DOHH2 (cell line): ENCODE measurements around the gene FREM2.

ENCODE experiments used
- H3F3A ChIP-seq: fragments of 200-600 bp; sonication (generic), shearing (Covaris generic); 2 replicates; pipeline ENCODE4 v1.6.0; 2016; ENCODE audit warnings: antibody characterized with exemption, mild to moderate bottlenecking; ENCODE audit not compliant: control insufficient read depth, insufficient read depth
- H3K27ac ChIP-seq: fragments of 200-600 bp; sonication (generic); 2 replicates; pipeline ENCODE4 v1.5.1; 2014; ENCODE audit warnings: low read depth, mild to moderate bottlenecking, low read length, moderate library complexity
- H3K27me3 ChIP-seq: fragments of 200-600 bp; sonication (generic); 2 replicates; pipeline ENCODE4 v1.6.1; 2014; ENCODE audit warnings: mild to moderate bottlenecking, low read length, mixed read lengths; ENCODE audit not compliant: control insufficient read depth
- H3K36me3 ChIP-seq: fragments of 200-600 bp; sonication (generic); 2 replicates; pipeline ENCODE4 v1.6.1; 2014; ENCODE audit warnings: mild to moderate bottlenecking, low read length, moderate library complexity, mixed read lengths; ENCODE audit not compliant: control insufficient read depth
- H3K4me1 ChIP-seq: fragments of 200-600 bp; sonication (generic); 2 replicates; pipeline ENCODE4 v1.6.1; 2014; ENCODE audit warnings: mild to moderate bottlenecking, low read length, mixed read lengths; ENCODE audit not compliant: control insufficient read depth
- H3K4me2 ChIP-seq: fragments of 200-600 bp; sonication (generic); 2 replicates; pipeline ENCODE4 v1.6.0; 2014; ENCODE audit warnings: mild to moderate bottlenecking, low read length, moderate library complexity
- H3K4me3 ChIP-seq: fragments of 200-600 bp; sonication (generic); 2 replicates; pipeline ENCODE4 v1.5.1; 2014; ENCODE audit warnings: mild to moderate bottlenecking, low read length, mixed read lengths
- H3K79me2 ChIP-seq: fragments of 200-600 bp; sonication (generic); 2 replicates; pipeline ENCODE4 v1.6.1; 2014; ENCODE audit warnings: mild to moderate bottlenecking, low read length, mixed read lengths; ENCODE audit not compliant: control insufficient read depth
- H3K9me2 ChIP-seq: fragments of 200-600 bp; sonication (generic); replicated peaks from 2 replicates; pipeline ENCODE4 v1.6.1; 2014; ENCODE audit warnings: mild to moderate bottlenecking, low read length, mixed read lengths; ENCODE audit not compliant: control insufficient read depth
- H3K9me3 ChIP-seq: fragments of 200-600 bp; sonication (generic); 2 replicates; pipeline ENCODE4 v1.6.1; 2014; ENCODE audit warnings: antibody characterized with exemption, low read length, mixed read lengths; ENCODE audit not compliant: control insufficient read depth, insufficient read depth
- H4K20me1 ChIP-seq: fragments of 200-600 bp; sonication (generic); 2 replicates; pipeline ENCODE4 v1.6.0; 2014; ENCODE audit warnings: low read depth, mild to moderate bottlenecking, antibody characterized with exemption, low read length, moderate library complexity; ENCODE audit not compliant: control insufficient read depth, insufficient read depth
- CTCF ChIP-seq: fragments of 200-600 bp; sonication (generic); IDR thresholded peaks from one replicate; pipeline ENCODE4 v1.5.1; 2014; ENCODE audit warnings: antibody characterized with exemption, mild to moderate bottlenecking, low read depth, low read length; ENCODE audit not compliant: poor library complexity, severe bottlenecking
- EZH2phosphoT487 ChIP-seq: fragments of 200-600 bp; sonication (generic); IDR thresholded peaks from 2 replicates; pipeline ENCODE4 v1.6.1; 2017; ENCODE audit warnings: borderline replicate concordance, mild to moderate bottlenecking, antibody characterized with exemption, low read length, moderate library complexity, mixed read lengths

Gene FREM2

GRCh38 chr13:38735665-38736440 is 49.0 kb downstream of the FREM2 start:
- H3F3A ChIP-seq: no peaks in the 10 kb centered on the region
- no peaks in the 10 kb centered on the region for H3K4me1 ChIP-seq
- no peaks in the 10 kb centered on the region for H3K79me2 ChIP-seq
- H3K27me3 ChIP-seq: no peaks in the 10 kb centered on the region; the same call in 1 of the 2 replicates
- no peaks in the 10 kb centered on the region for H4K20me1 ChIP-seq
- no peaks in the 10 kb centered on the region for H3K36me3 ChIP-seq
- TF ChIP-seq CTCF: no peak
- no peak for TF ChIP-seq EZH2phosphoT487
- H3K9me2 ChIP-seq: no peaks in the 10 kb centered on the region
- H3K9me3 ChIP-seq: no peaks in the 10 kb centered on the region
- H3K4me2 ChIP-seq: no peak overlapping the region
- H3K27ac ChIP-seq: no peak overlapping the region
- no peak overlapping the region for H3K4me3 ChIP-seq

- Histone ChIP-seq H3F3A (no peaks in the 10 kb centered on the region), H3K27me3 (peaks cover 3% of the 10 kb centered on the region; the same call in 1 of the 2 replicates), H3K79me2 (no peaks in the 10 kb centered on the region), H3K27ac (no peak overlapping the region), H3K36me3 (no peaks in the 10 kb centered on the region), H3K9me2 (no peaks in the 10 kb centered on the region), H4K20me1 (no peaks in the 10 kb centered on the region), H3K9me3 (no peaks in the 10 kb centered on the region), H3K4me3 (no peak overlapping the region), H3K4me1 (no peaks in the 10 kb centered on the region), H3K4me2 (no peak overlapping the region)
- TF ChIP-seq CTCF (no peak), EZH2phosphoT487 (no peak)
Observed at GRCh38 chr13:38743466-38743865, 56.6 kb downstream of the FREM2 start.

GRCh38 chr13:38752686-38753085 is 65.8 kb downstream of the FREM2 start:
- no peaks in the 10 kb centered on the region for H3K4me1 ChIP-seq
- no peak overlapping the region for H3K4me3 ChIP-seq
- H4K20me1 ChIP-seq: no peaks in the 10 kb centered on the region
- H3K27ac ChIP-seq: no peak overlapping the region
- no peaks in the 10 kb centered on the region for H3F3A ChIP-seq
- TF ChIP-seq EZH2phosphoT487: no peak
- TF ChIP-seq CTCF: no peak
- no peaks in the 10 kb centered on the region for H3K36me3 ChIP-seq
- peaks cover 6% of the 10 kb centered on the region; the same call in 1 of the 2 replicates for H3K27me3 ChIP-seq
- H3K9me2 ChIP-seq: no peaks in the 10 kb centered on the region
- H3K79me2 ChIP-seq: no peaks in the 10 kb centered on the region
- H3K4me2 ChIP-seq: no peak overlapping the region
- no peaks in the 10 kb centered on the region for H3K9me3 ChIP-seq
